Stimulated activated CD8-positive, alpha-beta memory T cell treated with anti-CD3 and anti-CD28 coated beads, Interleukin-7, amount 100 ng/mL, for 4 hours (primary cell): Measurements from ENCODE around the gene SYNGR3.

ENCODE experiments used
- DNase-seq, 2 donors: peaks; one replicate each; pipeline ENCODE4 v3.0.0-alpha.2; 2020; ENCODE audit warnings: low read depth in 2 of 2

Gene SYNGR3

DNA sequence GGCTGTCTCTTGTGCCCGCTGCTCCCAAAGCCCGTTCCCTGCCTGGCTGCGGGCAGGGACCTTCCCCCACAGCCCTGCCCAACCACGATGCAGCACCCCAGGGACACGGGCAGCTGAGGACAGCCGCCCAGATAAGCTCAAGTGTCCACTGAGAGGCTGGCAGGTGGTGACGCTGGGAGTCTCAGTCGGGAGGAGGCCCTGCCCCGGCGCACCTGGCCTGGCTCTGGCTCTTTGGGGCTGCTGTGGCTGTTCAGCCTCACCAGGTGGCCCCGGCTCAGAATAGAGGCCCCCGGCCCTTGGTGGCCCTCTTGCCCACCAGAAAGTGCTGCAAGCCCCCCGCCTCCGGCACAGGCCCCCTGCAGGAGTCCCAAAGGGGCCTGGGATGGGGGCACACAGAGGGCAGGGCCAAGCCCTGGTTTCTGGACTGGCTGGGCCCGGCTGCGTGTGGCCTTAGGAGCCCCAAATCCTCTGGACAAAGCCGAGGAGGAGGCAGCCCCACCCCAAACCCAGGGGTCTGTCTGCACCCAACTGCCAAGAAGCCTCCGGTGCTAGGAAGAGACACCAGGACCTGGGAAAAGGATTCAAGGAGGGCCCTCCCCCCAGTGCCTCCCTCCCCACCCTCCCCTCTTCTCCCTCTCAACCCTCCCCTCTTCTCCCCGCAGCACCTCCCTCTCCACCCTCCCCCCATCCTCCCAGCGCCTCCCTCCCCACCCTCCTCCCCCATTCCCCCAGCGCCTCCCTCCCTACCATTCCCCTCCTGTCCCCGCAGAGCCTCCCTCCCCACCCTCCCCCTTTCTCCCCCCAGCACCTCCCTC lies 52.6 kb downstream of the SYNGR3 start:
- no peak for DNase-seq

GRCh38 chr16:2042986-2043666 lies 53.4 kb downstream of the SYNGR3 start:
- no peak for DNase-seq
